Measurements from ENCODE around the gene PEX14. TPM values are rescaled to one million over a fixed set of nuclear protein-coding genes. Genes with fewer than 3 reads are reported as not detected.

Gene PEX14
- total and polyA plus RNA-seq, 10 of the 15 experiments (the other 5 are each of a cell fraction or from before 2014, with no cell fraction given): 1.4 to 23.2 (median 12.0) TPM

- no peak for DNase-seq (ENCODE audit: low read depth, low spot score)
- ChIA-PET SMC1A (ENCODE audit: uncharacterized antibody, unreplicated experiment) (no interaction called here), POLR2A (no interaction called here), CTCF (no interaction called here), RAD21 (ENCODE audit: unreplicated experiment) (no interaction called here)
- Histone ChIP-seq H3K36me3 (ENCODE audit: control insufficient read depth in 2 of 2, insufficient read depth in 2 of 2, low read length in 1 of 2) (no peaks in the 10 kb centered on the region), H3K27me3 (replicated peaks in 1 of 2; ENCODE audit: control insufficient read depth in 2 of 2, insufficient read depth in 2 of 2, low read length in 1 of 2) (no peaks in the 10 kb centered on the region), H3K4me1 (ENCODE audit: control insufficient read depth, insufficient read depth, low read length) (peaks cover 15% of the 10 kb centered on the region), H3K9ac (ENCODE audit: control insufficient read depth, insufficient read depth, low read length) (no peak overlapping the region), H3K4me2 (ENCODE audit: control insufficient read depth, insufficient read depth) (no peak overlapping the region), H3K9me3 (replicated peaks; ENCODE audit: control insufficient read depth, insufficient read depth, low read length) (peaks cover 2% of the 10 kb centered on the region; the same call in 1 of the 3 replicates), H3K4me3 (no peak overlapping the region), H3K79me2 (ENCODE audit: control insufficient read depth, insufficient read depth, low read length) (no peaks in the 10 kb centered on the region), H2AFZ (ENCODE audit: control insufficient read depth, low read depth, low read length) (no peak overlapping the region), H3K27ac (ENCODE audit: control insufficient read depth, insufficient read depth) (no peak overlapping the region), H4K20me1 (ENCODE audit: control insufficient read depth, insufficient read depth) (no peaks in the 10 kb centered on the region)
- BruUV-seq (replicated peaks): no TSS peak
- TF ChIP-seq DPF2 (IDR thresholded peaks at IDR 0.05) (no peak), IKZF1 (conservative IDR thresholded peaks at IDR 0.05) (no peak), SMC3 (IDR thresholded peaks at IDR 0.05; ENCODE audit: borderline replicate concordance, low read length) (no peak), EP300 (IDR thresholded peaks at IDR 0.05; ENCODE audit: borderline replicate concordance in 1 of 2, control insufficient read depth in 1 of 2, low read depth in 2 of 2, low read length in 2 of 2) (no peak), YY1 (IDR thresholded peaks at IDR 0.05; ENCODE audit: low read depth, low read length) (no peak)
- no peak for FAIRE-seq
- in situ Hi-C loops (cut with MboI): no loop called here
- WGBS (ENCODE audit: insufficient coverage, insufficient replicate concordance, low lambda C conversion rate, missing lambda C conversion rate): over 99% methylated on average over 8 of the region's 8 CpGs
- ATAC-seq: no peak
- intact Hi-C loops (cut with micrococcal nuclease; ENCODE audit: unreplicated experiment): no loop called here
Measured at GRCh38 chr1:10559386-10559785, 84.6 kb downstream of the PEX14 start.

- intact Hi-C loops (cut with micrococcal nuclease; ENCODE audit: unreplicated experiment): no loop called here
- BruUV-seq (replicated peaks): no TSS peak
- RAD21 ChIA-PET (ENCODE audit: unreplicated experiment): no interaction called here
- TF ChIP-seq STAT3 (IDR thresholded peaks at IDR 0.05; ENCODE audit: low read depth, low read length): no peak
- no peak for TF ChIP-seq BCL11A (IDR thresholded peaks at IDR 0.05; ENCODE audit: low read depth, low read length)
- no peak for TF ChIP-seq POLR2A (IDR thresholded peaks at IDR 0.05; ENCODE audit: low read depth, low read length)
- no peak for TF ChIP-seq HDGF (IDR thresholded peaks at IDR 0.05)
- no peak for TF ChIP-seq USF1 (IDR thresholded peaks at IDR 0.05; ENCODE audit: borderline replicate concordance, extremely low read length, insufficient read depth, low read depth, low read length)
- no peak for TF ChIP-seq SIX5 (IDR thresholded peaks at IDR 0.05; ENCODE audit: low read depth, low read length, severe bottlenecking)
- TF ChIP-seq ZZZ3 (IDR thresholded peaks at IDR 0.05; ENCODE audit: control insufficient read depth, insufficient read length, low read depth): no peak
- TF ChIP-seq E2F4 (IDR thresholded peaks at IDR 0.05; ENCODE audit: low read depth, low read length): no peak
- TF ChIP-seq TCF3 (IDR thresholded peaks at IDR 0.05; ENCODE audit: borderline replicate concordance, insufficient read depth, low read depth, low read length): no peak
- no peak for TF ChIP-seq JUNB (IDR thresholded peaks at IDR 0.05)
Measured at GRCh38 chr1:10561497-10561896, 86.7 kb downstream of the PEX14 start.

More at GRCh38 chr1:10561497-10561896, 86.7 kb downstream of the PEX14 start:
- no peak for FAIRE-seq
- H3K4me3 ChIP-seq: no peak overlapping the region
- ChIA-PET CTCF (interaction anchor here (0.8 to 1.4 kb wide), 2 partner anchors 54 to 66 kb away, joined by 3 read pairs; no protein-coding TSS in a partner anchor), POLR2A (no interaction called here), SMC1A (ENCODE audit: uncharacterized antibody, unreplicated experiment) (no interaction called here)
- no peak overlapping the region for H3K27ac ChIP-seq (ENCODE audit: control insufficient read depth, insufficient read depth)
- H3K4me1 ChIP-seq (ENCODE audit: control insufficient read depth, insufficient read depth, low read length): no peaks in the 10 kb centered on the region
- in situ Hi-C loops (cut with MboI): no loop called here
- no peak for DNase-seq (ENCODE audit: low read depth, low spot score)
- no peak overlapping the region for H2AFZ ChIP-seq (ENCODE audit: control insufficient read depth, low read depth, low read length)
- no peak overlapping the region for H3K4me2 ChIP-seq (ENCODE audit: control insufficient read depth, insufficient read depth)
- H3K9ac ChIP-seq (ENCODE audit: control insufficient read depth, insufficient read depth, low read length): no peak overlapping the region
- no peak for ATAC-seq
- H3K79me2 ChIP-seq (ENCODE audit: control insufficient read depth, insufficient read depth, low read length): no peaks in the 10 kb centered on the region
- H3K9me3 ChIP-seq (replicated peaks; ENCODE audit: control insufficient read depth, insufficient read depth, low read length): peaks cover 2% of the 10 kb centered on the region; the same call in 1 of the 3 replicates
- no peaks in the 10 kb centered on the region for H3K27me3 ChIP-seq (replicated peaks in 1 of 2; ENCODE audit: control insufficient read depth in 2 of 2, insufficient read depth in 2 of 2, low read length in 1 of 2)
- H3K36me3 ChIP-seq (ENCODE audit: control insufficient read depth in 2 of 2, insufficient read depth in 2 of 2, low read length in 1 of 2): no peaks in the 10 kb centered on the region
- no peaks in the 10 kb centered on the region for H4K20me1 ChIP-seq (ENCODE audit: control insufficient read depth, insufficient read depth)
